22Rv1 (cell line): ENCODE measurements around the gene GFM1.

Source experiments
- CTCF ChIP-seq: fragments of 450-650 bp; IDR thresholded peaks from 2 replicates; pipeline ENCODE4 v1.5.1; 2017; ENCODE audit warnings: mild to moderate bottlenecking
- ZFX ChIP-seq: fragments of 450-650 bp; IDR thresholded peaks from 2 replicates; pipeline ENCODE4 v1.6.1; 2017; ENCODE audit warnings: antibody characterized with exemption, borderline replicate concordance

DNA sequence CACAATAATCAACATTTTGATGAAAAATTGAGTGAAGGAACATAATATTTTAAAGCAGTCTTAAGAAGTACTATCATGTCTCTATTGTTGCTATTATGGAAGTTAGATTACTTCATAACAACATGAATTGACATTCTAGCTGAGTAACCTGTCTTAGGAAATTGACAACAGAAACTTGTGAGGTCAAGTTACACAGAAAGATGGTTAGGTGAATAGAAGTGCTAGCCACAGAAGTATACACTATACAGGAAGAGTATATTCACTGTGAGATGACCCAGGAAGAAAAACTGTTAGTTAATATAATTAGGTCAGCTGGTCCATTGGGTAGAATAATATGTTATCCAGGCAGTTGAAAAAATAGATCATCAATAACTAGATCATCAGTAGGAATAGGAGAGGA is 42.1 kb upstream of the GFM1 start:
- TF ChIP-seq CTCF (no peak), ZFX (no peak)
